ENCODE measurements around the gene SSX2. TPM values are rescaled to one million over a fixed set of nuclear protein-coding genes. Genes with fewer than 3 reads are reported as not detected.
"Not testable (repeated sequence)": the region's sequence is repeated elsewhere in the genome, so short reads cannot be mapped to it uniquely, and the experiment has no call there.

SSX2 gene
- not detected for total RNA-seq

DNA sequence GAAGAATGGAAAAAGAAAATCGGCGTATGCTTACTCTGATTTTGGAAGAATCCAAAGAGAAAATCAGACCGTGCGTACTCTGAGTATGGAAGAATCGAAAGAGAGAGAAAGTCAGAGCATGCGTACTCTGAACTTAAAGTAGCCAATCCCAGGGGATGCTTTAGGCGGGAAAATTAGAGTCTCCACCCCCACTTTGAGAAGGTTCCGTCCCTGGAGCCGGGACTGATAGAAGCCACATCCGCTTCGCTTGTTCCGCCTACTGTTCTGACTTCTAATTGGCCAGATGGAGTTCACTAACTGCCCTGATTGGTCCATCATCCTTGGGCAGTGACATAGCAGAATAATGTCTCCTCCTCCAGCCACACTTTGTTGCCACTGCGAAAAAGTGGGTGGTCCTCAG is at the start of gene SSX2:
TSS of gene SSX2 (minus strand) at position 101 of the 400 bp plus-strand sequence. CDS start 1,429 bp downstream, outside the sequence.
- H3K4me3 ChIP-seq; H3K36me3 ChIP-seq; H3K27me3 ChIP-seq (replicated peaks; ENCODE audit: insufficient read depth); DNase-seq (ENCODE audit: low spot score); H3K9me3 ChIP-seq; H3K27ac ChIP-seq; ATAC-seq (ENCODE audit: insufficient number of reproducible peaks, low FRiP score, low read depth); H3K4me1 ChIP-seq (ENCODE audit: control insufficient read depth in 1 of 2, low read depth in 2 of 2): not testable (repeated sequence)

DNA sequence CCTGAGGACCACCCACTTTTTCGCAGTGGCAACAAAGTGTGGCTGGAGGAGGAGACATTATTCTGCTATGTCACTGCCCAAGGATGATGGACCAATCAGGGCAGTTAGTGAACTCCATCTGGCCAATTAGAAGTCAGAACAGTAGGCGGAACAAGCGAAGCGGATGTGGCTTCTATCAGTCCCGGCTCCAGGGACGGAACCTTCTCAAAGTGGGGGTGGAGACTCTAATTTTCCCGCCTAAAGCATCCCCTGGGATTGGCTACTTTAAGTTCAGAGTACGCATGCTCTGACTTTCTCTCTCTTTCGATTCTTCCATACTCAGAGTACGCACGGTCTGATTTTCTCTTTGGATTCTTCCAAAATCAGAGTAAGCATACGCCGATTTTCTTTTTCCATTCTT is 44.0 kb upstream of the SSX2 start, which contains the start of gene SSX2B:
TSS of gene SSX2B (plus strand) at position 301 of the 400 bp plus-strand sequence. CDS start 1,429 bp downstream, outside the sequence.
- not testable (repeated sequence) for H3K9me3 ChIP-seq; H3K4me1 ChIP-seq (ENCODE audit: control insufficient read depth in 1 of 2, low read depth in 2 of 2); H3K36me3 ChIP-seq; H3K4me3 ChIP-seq; ATAC-seq (ENCODE audit: insufficient number of reproducible peaks, low FRiP score, low read depth); DNase-seq (ENCODE audit: low spot score); H3K27me3 ChIP-seq (replicated peaks; ENCODE audit: insufficient read depth); H3K27ac ChIP-seq

DNA sequence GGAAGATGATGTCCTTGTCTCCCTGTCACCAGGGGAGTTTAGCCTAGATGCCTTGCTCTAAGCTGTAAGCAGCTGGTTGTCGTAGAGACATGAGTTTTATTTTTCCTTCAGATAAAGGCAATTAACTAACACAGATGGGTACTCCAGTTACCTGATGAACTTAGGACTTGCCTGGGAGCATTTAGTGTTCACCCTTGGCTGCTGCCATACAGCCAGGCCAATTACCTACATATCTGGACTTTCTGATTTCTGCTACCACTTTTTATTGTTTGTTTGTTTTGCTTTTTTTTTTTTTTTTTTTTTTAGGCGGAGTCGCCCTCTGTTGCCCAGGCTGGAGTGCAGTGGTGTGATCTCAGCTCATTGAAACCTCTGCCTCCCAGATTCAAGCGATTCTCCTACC is 14.9 kb downstream of the SSX2 start:
- not testable (repeated sequence) for H3K27me3 ChIP-seq (replicated peaks; ENCODE audit: insufficient read depth); H3K4me1 ChIP-seq (ENCODE audit: control insufficient read depth in 1 of 2, low read depth in 2 of 2)

DNA sequence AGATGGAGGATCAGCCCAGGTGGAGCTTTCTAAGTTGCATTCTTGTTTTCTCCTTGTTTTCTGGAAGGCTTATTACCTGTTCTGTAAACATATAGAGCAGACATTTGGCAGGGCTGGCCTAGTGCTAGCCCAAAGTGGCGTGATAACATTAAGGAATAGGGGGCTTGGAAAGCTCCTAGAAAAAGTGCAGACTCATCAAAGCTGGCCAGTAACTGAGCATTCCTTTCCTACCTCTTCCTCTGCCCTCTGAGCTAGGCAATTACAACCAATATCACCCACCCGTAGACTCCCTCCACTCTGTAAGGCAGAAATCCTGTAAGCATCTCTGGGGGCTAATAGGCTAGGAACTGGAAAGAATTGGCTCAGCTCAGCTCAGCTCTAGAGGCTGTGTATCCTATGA is 44.8 kb downstream of the SSX2 start:
- H3K4me1 ChIP-seq (ENCODE audit: control insufficient read depth in 1 of 2, low read depth in 2 of 2); H3K27me3 ChIP-seq (replicated peaks; ENCODE audit: insufficient read depth); ATAC-seq (ENCODE audit: insufficient number of reproducible peaks, low FRiP score, low read depth); H3K27ac ChIP-seq; H3K4me3 ChIP-seq; DNase-seq (ENCODE audit: low spot score); H3K36me3 ChIP-seq; H3K9me3 ChIP-seq: not testable (repeated sequence)

More for the DNA sequence above, 14.9 kb downstream of the SSX2 start:
- H3K4me3 ChIP-seq; DNase-seq (ENCODE audit: low spot score); H3K9me3 ChIP-seq; H3K27ac ChIP-seq; H3K36me3 ChIP-seq; ATAC-seq (ENCODE audit: insufficient number of reproducible peaks, low FRiP score, low read depth): not testable (repeated sequence)

GRCh38 chrX:52655475-52655874 is 51.5 kb downstream of the SSX2 start:
- not testable (repeated sequence) for H3K27ac ChIP-seq; H3K36me3 ChIP-seq; H3K4me3 ChIP-seq; DNase-seq (ENCODE audit: low spot score); H3K4me1 ChIP-seq (ENCODE audit: control insufficient read depth in 1 of 2, low read depth in 2 of 2); H3K27me3 ChIP-seq (replicated peaks; ENCODE audit: insufficient read depth); H3K9me3 ChIP-seq; ATAC-seq (ENCODE audit: insufficient number of reproducible peaks, low FRiP score, low read depth)

- not testable (repeated sequence) for H3K27ac ChIP-seq; DNase-seq (ENCODE audit: low spot score); H3K36me3 ChIP-seq; H3K9me3 ChIP-seq; ATAC-seq (ENCODE audit: insufficient number of reproducible peaks, low FRiP score, low read depth); H3K4me1 ChIP-seq (ENCODE audit: control insufficient read depth in 1 of 2, low read depth in 2 of 2); H3K27me3 ChIP-seq (replicated peaks; ENCODE audit: insufficient read depth); H3K4me3 ChIP-seq
These were observed 52.2 kb downstream of the SSX2 start, which contains the start of gene SSX7 for GRCh38 chrX:52654800-52655199. Gene SSX7 (minus strand): TSS chrX:52654900. CDS start chrX:52653472, 1,428 bp downstream.

DNA sequence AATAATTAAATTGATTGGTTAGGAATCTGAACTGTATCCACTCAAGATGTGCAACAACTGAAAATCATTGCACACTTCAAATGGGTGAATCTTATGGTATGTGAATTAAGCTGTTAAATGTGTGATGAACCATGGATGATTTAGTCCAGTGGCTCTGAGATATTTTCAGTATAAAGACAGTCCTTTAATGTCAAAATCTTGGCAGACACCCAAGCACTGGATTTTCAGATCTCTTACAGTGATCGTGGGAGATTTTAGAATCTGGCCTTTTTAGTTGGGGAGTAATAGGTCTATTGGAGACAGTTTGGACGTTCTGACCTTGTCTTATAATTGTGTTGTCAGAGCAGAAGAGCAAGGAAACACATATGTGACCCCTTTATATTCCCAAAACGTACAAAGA is 56.3 kb downstream of the SSX2 start:
- not testable (repeated sequence) for H3K27ac ChIP-seq; DNase-seq (ENCODE audit: low spot score); H3K4me3 ChIP-seq; ATAC-seq (ENCODE audit: insufficient number of reproducible peaks, low FRiP score, low read depth); H3K27me3 ChIP-seq (replicated peaks; ENCODE audit: insufficient read depth); H3K9me3 ChIP-seq; H3K4me1 ChIP-seq (ENCODE audit: control insufficient read depth in 1 of 2, low read depth in 2 of 2); H3K36me3 ChIP-seq

DNA sequence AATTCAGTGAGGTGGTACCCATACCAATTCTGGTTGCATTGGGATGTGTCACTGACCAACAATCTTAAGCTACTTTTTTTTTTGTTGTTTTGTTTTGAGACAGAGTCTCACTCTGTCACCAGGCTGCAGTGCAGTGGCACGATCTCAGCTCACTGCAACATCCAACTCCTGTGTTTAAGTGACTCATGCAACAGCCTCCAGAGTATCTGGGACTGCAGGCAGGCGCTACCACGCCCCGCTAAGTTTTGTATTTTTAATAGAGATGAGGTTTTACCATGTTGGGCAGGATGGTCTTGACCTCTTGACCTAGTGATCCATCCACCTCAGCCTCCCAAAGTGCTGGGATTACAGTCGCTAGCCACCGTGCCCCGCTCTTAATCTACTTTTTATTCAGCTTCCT is 58.0 kb downstream of the SSX2 start:
- not testable (repeated sequence) for H3K27me3 ChIP-seq (replicated peaks; ENCODE audit: insufficient read depth); H3K36me3 ChIP-seq; H3K4me3 ChIP-seq; H3K27ac ChIP-seq; H3K9me3 ChIP-seq; ATAC-seq (ENCODE audit: insufficient number of reproducible peaks, low FRiP score, low read depth); H3K4me1 ChIP-seq (ENCODE audit: control insufficient read depth in 1 of 2, low read depth in 2 of 2); DNase-seq (ENCODE audit: low spot score)

Other genes with a start within 250 kb of the SSX2 start
- not detected for gene XAGE1A, start 211.4 kb downstream of the SSX2 start, total RNA-seq
- not detected for gene XAGE1B, start 190.1 kb downstream of the SSX2 start, total RNA-seq
- gene SSX7, start 52.3 kb downstream of the SSX2 start, total RNA-seq, result not detected
- not detected for gene SSX2B, start 44.1 kb upstream of the SSX2 start, total RNA-seq
- gene SPANXN5, start 90.2 kb upstream of the SSX2 start, total RNA-seq, result not detected
- gene XAGE5, start 104.1 kb upstream of the SSX2 start, total RNA-seq, result not detected
- gene XAGE3, start 160.9 kb upstream of the SSX2 start, total RNA-seq, result not detected
- 10 to 100 TPM; 18.0 to 37.6 TPM for gene FAM156B, start 190.2 kb upstream of the SSX2 start, total RNA-seq